HG03378 (cell line): ENCODE results near the gene LRP3.
"Not testable (repeated sequence)": the region's sequence is repeated elsewhere in the genome, so short reads cannot be mapped to it uniquely, and the experiment has no call there.

Experiments used
- ATAC-seq: cut with Tn5 transposase; IDR thresholded peaks from one replicate; pipeline ENCODE4 v1.9.1; 2021; ENCODE audit warnings: mild to moderate bottlenecking, moderate library complexity; ENCODE audit not compliant: unreplicated experiment

LRP3 gene

DNA sequence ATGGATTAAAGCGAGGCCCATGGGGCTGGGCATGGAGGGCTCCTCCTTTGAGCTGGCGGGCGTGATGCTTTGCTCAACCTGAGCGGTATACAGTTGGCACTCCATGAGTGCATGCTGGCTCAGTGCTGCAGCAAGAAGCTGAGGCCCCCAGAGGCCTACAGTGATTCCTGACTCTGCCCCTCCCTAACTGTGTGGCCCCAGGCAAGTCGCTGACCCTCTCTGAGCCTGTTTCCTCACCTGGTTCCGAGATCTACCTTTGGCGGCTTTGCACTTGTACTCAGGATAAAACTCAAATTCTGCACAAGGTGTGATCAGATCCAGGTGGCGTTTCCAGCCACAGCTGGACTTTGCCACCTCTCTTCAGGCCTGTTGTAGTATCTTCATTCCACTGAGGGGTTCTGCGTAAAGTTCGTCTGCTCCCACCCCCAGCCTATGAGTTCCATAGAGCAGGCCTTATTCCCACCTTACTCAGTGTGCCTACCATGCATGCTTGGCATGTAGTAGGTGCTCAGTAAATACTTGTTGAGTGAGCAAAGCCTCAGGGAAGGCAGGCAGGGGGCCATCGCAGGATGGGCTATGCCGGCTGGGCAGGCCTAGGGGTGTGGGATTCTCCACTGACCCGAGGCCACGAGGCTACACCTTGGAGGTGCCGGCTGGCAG lies 7.9 kb downstream of the LRP3 start:
- no peak for ATAC-seq

DNA sequence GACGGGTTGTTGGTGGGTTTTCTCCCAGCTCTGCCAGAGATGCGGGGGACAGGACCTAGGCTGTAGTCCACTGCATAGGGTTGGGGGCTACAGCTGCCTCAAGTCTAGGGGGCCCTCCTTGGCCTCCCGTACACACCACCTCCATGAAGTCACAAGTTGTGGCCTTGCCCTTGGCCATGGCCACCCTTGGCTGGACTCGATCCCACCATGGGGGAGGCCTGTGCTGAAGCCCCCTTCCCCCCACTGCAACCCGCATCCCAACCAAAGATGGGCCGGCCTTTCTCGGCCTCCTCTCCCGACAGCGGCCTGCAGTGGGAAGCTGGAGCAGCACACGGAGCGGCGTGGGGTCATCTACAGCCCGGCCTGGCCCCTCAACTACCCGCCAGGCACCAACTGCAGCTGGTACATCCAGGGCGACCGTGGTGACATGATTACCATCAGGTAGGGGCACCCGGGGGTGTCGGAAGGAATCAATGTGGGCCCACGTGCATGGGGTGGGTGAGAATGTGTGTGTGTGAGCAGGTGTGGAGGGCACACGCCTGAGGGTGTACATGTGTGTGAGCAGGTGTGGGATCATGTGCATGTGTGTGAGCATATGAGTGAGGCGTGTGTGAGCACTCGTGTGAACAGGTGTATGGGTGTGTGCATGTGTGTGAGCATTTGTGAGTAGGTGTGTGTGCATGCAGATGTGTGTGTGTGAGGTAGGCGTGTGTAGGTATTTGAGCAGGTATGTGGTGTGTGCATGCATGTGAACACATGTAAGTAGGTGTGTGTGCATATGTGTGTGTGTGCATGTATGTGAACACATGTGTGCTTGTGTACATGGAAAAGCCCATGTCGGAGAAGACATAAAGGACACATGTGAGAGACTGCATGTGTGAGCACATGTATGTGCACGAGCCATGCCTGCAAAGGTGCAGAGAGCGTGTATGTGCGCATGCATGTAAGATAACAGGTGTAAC lies 8.7 kb downstream of the LRP3 start:
- no peak for ATAC-seq

DNA sequence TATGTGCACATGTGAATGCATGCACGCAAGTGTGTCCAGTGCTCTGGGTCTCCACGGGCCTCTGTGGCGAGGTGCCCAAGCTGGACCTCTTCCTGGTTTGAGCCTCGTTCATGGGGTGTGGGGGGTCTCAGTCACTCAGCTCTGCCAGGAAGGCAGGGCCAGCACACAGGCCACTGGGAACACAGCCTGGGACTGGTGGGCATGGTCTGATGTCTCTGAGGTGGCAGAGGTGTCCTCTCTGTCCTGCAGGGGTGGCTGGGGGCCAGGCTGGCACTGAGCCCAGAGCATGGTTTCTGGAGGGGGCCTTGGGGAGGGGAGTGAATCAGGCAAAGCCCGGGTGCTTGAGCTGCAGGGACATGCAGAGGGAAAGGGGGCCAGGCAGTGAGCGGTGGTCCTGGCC lies 9.4 kb downstream of the LRP3 start:
- no peak for ATAC-seq

DNA sequence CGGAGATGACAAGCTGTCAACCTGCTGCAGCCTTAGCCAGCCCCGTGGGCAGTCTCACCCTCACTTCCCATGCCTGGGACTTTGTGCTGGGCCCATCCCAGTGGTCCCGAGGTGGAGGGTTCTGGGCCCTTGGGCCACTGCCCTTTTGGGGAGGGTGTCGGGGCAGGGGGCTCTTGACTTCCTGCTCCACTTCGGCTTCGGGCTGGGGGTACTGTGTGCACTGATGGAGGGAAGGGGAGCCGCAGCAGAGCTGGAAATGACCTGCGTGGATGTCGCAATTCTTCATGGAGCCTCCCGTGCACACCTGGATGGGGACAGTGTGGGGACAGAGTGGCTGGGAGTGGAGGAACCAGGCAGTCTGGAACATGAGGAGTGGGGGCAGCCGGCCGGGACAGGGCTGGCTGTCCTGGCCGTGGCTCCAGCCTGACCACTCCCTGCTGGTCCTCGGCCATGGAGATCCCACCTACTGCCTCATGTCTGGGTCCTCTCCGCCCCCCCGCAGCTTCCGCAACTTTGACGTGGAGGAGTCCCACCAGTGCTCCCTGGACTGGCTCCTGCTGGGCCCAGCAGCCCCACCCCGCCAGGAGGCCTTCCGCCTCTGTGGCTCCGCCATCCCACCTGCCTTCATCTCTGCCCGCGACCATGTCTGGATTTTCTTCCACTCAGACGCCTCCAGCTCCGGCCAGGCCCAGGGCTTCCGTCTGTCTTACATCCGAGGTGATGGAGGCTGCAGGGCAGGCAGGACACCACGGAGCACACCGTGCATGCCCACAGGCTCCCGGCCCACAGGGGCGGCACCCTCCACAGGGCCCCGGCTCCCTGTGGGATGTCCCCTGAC lies 10.2 kb downstream of the LRP3 start:
- ATAC-seq = no peak

DNA sequence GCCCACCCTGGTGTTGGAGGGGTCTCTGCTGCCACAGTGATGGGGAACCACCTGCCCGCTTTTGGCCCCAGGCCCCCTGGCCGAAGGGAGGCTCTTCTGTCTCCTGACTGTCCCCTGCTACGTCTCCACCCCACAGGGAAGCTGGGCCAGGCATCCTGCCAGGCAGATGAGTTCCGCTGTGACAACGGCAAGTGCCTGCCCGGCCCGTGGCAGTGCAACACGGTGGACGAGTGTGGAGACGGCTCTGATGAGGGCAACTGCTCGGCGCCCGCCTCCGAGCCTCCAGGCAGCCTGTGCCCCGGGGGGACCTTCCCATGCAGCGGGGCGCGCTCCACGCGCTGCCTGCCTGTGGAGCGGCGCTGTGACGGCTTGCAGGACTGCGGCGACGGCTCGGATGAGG lies 11.0 kb downstream of the LRP3 start:
- no peak for ATAC-seq

DNA sequence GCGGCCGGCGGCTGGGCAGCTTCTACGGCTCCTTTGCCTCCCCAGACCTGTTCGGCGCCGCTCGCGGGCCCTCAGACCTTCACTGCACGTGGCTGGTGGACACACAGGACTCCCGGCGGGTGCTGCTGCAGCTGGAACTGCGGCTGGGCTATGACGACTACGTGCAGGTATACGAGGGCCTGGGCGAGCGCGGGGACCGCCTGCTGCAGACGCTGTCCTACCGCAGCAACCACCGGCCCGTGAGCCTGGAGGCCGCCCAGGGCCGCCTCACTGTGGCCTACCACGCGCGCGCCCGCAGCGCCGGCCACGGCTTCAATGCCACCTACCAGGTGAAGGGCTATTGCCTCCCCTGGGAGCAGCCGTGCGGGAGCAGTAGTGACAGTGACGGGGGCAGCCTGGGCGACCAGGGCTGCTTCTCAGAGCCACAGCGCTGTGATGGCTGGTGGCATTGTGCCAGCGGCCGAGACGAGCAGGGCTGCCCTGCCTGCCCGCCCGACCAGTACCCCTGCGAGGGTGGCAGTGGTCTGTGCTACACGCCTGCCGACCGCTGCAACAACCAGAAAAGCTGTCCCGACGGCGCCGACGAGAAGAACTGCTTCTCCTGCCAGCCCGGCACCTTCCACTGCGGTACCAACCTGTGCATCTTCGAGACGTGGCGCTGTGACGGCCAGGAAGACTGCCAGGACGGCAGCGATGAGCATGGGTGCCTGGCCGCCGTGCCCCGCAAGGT lies 11.6 kb downstream of the LRP3 start:
- no peak for ATAC-seq

DNA sequence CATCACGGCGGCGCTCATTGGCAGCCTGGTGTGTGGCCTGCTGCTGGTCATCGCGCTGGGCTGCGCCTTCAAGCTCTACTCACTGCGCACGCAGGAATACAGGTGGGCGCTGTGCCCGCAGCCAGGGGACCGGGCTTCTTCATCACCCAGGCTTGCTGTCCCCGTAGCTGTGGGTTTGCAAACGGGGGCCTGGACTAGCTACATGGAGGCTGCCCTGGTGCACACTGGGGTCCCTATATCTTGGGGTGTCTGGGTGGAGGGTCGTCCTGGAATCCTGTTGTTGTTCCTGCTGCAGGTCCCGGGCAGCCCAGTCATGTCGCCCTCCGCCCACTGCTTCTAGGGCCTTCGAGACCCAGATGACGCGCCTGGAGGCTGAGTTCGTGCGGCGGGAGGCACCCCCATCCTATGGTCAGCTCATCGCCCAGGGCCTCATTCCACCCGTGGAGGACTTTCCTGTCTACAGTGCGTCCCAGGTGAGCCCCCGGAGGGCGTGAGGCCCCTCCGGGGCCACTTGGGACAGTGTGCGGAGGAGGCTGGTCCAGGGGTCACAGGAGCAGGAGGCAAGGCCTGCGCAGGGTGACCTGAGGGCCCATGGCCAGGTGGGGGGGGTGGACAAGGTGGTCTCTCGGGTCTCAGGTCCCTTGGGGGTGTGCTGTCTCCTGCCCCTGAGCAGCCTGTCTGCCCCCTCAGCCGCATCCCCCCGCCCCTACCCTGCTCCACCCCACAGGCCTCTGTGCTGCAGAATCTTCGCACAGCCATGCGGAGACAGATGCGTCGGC lies 12.3 kb downstream of the LRP3 start:
- no peak for ATAC-seq

DNA sequence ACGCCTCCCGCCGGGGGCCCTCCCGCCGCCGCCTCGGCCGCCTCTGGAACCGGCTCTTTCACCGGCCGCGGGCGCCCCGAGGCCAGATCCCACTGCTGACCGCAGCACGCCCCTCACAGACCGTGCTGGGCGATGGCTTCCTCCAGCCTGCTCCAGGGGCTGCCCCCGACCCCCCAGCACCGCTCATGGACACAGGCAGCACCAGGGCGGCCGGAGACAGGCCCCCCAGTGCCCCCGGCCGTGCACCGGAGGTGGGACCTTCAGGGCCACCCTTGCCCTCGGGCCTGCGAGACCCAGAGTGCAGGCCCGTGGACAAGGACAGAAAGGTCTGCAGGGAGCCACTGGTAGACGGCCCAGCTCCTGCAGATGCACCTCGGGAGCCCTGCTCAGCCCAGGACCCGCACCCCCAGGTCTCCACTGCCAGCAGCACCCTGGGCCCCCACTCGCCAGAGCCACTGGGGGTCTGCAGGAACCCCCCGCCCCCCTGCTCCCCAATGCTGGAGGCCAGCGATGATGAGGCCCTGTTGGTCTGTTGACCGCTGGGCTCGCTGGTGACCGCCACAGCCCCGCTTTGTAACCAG lies 13.0 kb downstream of the LRP3 start:
- ATAC-seq = no peak

DNA sequence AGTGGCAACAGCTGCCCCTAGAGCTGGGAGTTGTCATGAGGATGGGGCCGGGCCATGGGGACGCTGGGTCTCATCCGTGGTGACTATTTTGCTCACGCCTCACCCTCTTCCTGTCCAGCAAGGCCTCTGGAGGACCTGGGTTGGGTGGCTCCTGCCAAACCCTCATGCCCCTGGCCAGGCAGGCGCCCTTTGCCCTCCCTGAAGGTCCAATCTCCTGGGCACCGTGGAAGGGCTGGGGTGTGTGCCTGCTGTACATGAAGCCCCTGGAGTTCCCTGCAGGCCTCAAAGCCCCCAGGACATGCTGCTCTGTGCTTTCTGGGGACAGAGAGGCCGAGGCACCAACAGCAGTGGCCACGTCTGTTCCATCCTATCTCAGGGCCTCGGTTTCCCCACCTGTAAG lies 13.8 kb downstream of the LRP3 start:
- ATAC-seq = no peak

DNA sequence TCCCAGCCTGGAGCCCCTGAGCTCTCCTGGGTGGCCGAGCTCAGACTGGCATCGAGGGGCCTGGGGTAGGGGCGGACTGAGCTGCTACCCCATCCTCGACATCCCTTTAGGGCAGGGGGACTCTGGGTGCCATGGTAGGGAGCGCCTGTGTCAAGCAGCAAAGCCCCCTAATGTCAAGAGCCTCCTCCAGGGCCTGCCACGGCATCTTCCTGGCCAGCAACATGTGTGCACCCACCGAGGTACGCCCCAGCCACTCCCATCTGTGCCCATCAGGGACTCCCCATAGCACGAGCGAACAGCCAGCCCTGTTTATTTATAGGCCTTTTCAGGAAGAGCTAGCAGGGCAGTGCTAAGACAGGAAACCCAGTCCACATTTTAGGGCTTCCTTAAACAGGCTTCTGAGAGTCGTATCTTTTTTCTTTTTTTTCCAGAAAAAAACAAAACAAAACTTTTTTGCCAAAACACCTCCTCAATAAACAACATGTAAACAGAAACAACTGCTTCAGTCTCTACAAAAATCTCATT lies 14.3 kb downstream of the LRP3 start:
- ATAC-seq = no peak

DNA sequence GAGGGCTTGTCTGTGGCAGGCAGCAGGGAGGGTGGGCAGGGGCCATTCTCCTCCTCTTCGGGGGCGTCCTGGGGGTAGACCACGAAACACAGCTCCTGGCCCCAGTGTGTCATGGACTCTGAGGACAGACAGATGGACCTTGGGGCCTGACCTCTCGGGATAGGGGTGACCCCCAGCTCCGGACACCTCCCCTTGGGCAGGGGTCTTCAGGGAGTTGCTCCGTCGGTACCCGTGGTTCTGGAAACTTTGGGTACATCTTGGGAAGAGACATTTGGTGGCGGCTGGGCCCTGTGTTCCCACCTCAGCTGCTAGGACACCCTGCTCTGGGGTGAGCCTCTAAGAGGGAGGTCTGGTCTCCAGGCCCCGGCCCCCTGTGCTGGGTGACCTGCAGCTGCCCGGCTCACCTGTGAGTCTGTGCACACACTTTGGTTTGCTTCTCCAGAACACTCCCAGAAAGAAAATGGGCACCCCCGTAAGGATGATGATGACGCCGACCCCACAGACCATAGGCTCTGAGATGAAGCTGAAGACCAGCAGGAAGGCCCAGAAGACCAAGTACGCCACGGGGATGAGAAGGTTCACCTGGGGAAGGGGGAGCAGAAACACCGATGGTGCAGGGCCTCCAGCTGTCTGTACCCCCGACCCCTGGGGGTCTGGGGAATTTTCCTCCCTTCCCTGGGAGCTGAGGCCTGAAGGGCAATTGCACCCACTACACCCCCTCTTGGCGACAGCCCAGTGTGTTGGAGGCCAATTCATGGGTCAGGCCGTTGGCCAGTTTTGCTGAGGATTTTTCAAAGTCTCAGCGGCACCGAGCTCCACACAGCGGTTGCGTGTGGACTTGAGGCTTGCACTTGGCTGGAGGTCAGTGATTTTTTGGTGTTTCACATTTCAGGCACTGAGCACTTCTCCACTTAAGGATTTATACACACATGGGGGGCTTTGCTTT lies 15.0 kb downstream of the LRP3 start:
- no peak for ATAC-seq

DNA sequence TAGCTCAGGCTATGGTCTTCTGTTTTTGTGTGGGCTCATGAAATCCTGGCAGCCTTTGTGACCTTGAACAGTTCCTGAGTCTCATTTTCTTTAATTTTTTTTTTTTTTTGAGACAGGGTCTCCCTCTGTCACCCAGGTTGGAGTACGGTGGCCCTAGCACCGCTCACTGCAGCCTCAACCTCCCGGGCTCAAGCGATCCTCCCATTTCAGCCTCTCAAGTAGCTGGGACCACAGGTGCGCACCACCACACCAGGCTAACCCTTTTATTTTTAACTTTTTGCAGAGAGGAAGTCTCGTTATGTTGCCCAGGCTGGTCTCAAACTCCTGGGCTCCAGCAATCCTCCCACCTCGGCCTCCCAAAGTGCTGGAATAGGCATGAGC lies 15.7 kb downstream of the LRP3 start:
- not testable (repeated sequence) for ATAC-seq

DNA sequence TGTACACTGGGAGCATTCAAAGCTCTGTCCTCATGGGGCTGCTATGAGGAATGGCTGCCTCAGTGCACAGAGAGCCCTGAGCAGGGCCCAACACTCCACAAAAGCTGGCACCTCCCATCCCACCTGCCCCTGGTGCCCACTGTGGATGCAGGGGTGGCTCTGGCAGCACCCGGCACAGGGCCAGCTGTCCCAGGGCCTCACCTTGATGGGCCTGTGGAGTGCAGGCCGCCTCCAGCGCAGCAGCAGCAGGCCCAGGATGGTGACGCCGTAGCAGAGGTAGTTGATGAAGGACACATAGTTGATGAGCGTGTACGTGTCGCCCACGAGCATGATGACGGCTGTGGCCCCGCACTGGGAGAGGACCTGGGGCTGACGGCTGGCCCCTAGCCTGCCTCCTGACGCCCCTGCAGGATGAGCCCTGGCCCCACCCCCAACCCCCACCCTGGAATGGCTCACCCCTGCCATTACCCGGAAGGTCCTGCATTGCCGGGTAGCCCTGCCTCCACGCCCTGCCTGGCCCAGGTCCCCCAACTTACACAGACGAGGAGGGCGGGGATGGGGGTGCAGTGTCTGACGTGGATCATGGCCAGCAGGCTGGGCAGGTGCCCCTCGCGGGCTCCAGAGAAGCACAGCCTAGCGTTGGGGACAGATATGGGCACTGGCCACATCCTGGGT lies 16.3 kb downstream of the LRP3 start:
- ATAC-seq = no peak

DNA sequence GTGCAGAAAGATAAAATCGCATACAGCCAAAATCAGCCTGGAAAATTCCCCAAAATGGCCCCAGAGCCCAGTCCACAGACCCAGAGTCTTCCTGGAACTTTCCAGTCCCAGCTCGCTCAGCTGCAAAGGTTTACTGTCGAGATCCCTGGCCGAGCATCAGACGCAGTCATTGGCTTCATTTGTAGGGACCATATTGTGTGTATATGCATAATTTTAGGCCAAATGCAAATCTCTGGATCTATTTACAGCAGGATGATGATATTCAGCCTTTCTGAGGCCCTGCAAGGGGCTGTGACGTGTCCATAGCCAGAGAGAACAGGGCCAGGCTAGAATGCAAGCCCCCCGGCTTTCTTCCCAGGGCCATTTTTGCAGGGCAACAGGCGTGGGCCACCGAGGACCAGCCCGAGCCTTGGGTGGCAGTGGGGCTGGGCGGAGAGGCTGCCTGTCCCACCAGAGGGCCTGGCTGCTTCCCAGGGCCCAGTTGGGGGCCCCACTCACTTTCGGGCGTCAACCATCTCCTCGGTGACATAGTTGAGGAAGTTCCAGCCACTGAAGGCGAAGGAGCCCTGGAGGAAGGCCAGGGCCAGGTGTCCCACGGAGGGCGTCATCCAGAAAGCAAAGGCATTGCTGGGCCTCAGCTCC lies 17.8 kb downstream of the LRP3 start:
- ATAC-seq = no peak

DNA sequence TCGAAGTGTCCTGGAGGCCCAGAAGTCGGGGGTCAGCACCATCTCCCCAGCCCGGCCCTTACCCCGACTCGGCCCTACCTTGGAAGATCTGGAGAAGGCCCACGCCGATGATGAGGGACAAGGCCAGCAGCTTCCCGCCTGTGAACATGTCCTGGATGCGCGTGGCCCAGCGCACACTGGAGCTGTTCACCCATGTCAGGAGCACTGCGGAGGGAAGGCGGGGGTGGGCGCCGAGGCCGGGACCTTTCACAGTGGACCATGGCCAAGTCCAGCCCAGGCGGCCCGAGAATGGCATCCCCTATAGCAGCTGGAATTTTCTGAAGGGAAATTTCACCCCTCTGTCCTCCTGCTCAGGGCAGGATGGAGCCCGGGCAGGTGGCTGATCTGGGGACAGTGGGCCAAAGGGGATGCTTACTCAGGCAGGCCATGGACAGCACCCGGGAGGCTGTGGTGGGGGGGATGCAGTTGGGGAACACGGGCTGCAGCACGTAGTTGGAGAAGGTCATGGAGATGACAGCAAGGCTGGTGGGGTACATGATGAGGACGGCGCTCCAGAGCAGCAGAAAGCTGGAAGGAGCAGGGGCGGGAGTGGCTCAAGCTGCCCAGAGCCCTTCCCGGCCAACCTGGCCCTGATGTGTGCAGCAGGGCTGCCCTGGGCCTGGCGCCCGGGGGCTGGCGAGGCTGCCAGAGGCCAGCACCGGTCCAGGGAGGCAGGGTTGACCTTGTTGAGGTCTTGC lies 18.5 kb downstream of the LRP3 start:
- no peak for ATAC-seq

DNA sequence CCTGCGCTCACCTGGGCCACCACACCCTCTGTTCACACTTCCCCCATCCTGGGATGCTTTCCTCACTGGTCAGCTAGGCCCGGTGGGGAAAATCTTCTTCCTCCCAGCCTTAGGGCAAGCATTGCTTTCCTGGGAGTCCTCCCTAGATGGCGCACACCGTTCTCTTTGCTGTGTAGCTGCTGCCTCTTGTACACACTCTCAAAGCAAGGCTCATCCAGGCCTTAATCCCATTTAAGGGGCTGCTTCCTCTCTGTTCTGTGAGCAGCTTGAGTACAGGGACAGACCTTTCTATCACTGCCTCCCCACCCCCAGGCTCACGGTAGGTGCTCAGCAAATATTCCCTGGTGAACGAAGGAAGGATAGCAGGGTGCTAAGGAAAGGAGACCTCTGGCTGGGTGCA lies 20.5 kb downstream of the LRP3 start:
- no peak for ATAC-seq
